Esophagus muscularis mucosa (tissue), 3 donors: ENCODE results near the gene PTPRS.

Experiments used
- POLR2A ChIP-seq: fragments of 450-650 bp; IDR thresholded peaks from one replicate; pipeline ENCODE4 v1.6.1; 2017; ENCODE audit warnings: antibody characterized with exemption, moderate library complexity, mild to moderate bottlenecking, low read depth
- TF ChIP-seq, protein P1 (sequence below), 3 experiments: fragments of 200-600 bp in 2 of 3; fragments of 450-650 bp in 1 of 3; sonication (generic) in 2 of 3; IDR thresholded peaks; one replicate each; pipeline ENCODE4 v1.5.1; 2017 to 2019; ENCODE audit warnings: antibody characterized with exemption in 3 of 3, mild to moderate bottlenecking in 2 of 3, moderate library complexity in 1 of 3

DNA sequence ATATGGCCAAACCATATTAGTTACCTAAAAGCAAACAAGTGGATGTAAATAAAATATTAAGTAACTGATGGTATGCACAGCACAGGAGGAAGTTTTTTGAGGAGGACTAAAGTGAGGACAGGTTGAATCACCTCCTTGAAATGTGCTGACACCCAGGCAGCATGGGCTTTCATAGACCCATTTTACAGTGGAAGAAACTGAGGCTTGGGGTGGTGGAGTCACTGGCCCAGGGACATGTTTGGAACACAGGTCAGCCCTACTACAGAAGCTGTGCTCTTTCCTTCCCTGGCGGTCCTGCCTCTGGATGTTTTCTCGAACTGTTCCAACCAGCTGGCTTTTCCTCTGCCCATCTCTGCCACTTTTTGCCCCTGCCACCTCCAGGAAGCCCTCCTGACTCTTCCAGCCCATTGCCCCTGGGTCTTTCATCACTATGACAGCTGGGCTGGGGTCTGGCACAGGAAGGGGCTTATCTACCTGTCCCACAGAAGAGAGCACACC lies 11.2 kb upstream of the PTPRS start:
- TF ChIP-seq, protein P1, sequence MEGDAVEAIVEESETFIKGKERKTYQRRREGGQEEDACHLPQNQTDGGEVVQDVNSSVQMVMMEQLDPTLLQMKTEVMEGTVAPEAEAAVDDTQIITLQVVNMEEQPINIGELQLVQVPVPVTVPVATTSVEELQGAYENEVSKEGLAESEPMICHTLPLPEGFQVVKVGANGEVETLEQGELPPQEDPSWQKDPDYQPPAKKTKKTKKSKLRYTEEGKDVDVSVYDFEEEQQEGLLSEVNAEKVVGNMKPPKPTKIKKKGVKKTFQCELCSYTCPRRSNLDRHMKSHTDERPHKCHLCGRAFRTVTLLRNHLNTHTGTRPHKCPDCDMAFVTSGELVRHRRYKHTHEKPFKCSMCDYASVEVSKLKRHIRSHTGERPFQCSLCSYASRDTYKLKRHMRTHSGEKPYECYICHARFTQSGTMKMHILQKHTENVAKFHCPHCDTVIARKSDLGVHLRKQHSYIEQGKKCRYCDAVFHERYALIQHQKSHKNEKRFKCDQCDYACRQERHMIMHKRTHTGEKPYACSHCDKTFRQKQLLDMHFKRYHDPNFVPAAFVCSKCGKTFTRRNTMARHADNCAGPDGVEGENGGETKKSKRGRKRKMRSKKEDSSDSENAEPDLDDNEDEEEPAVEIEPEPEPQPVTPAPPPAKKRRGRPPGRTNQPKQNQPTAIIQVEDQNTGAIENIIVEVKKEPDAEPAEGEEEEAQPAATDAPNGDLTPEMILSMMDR (IDR thresholded peaks at IDR 0.05): no peak
- no peak for TF ChIP-seq POLR2A
